GM18517 (cell line): ENCODE measurements around the gene AQP12B.
"Not testable (repeated sequence)": the region's sequence is repeated elsewhere in the genome, so short reads cannot be mapped to it uniquely, and the experiment has no call there.

Source experiments
- ATAC-seq: cut with Tn5 transposase; IDR thresholded peaks from one replicate; pipeline ENCODE4 v1.9.1; 2021; ENCODE audit warnings: mild to moderate bottlenecking, moderate library complexity; ENCODE audit not compliant: unreplicated experiment

AQP12B gene

DNA sequence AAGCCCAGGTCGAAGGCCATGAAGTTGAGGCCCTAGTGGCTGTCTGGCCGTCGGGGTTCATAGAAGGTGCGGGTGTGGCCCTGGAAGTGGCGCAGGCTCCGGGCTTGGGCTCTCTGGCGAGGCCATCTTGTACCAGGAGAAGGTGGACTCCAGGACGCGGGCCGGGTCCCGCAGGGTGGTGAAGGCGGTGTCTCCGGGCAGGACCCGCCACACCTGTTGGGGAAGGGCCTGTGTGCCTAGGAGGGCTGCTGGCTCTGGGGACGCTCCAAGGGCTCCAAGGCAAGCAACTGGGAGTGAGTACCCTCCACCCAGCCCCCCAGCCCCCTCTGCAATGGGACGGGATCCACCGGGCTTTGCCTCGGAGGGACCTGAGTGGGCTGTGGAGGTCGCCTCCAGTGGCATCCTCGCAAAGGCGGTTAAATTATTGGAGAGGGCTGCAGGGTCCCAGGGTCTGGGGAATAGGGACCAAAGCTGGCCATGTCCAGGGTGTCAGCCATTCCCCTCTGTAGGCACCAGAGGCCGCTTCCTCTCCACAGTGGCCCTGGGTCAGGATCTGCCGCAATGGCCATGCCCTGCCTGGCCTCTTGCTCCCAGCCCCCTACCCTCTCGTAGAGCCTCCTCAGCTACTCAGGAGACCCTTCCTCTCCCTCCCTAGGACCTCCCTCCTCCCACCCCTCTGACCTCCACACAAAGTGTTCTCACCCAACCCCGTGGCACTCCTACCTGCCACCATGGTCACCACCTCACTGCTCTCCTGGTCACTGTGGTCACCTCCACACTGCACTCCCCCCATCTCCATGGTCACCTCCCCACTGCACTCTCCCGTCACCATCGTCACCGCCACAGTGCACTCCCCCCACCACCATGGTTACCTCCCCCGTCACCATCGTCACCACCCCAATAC is 19.3 kb upstream of the AQP12B start:
- ATAC-seq = no peak

DNA sequence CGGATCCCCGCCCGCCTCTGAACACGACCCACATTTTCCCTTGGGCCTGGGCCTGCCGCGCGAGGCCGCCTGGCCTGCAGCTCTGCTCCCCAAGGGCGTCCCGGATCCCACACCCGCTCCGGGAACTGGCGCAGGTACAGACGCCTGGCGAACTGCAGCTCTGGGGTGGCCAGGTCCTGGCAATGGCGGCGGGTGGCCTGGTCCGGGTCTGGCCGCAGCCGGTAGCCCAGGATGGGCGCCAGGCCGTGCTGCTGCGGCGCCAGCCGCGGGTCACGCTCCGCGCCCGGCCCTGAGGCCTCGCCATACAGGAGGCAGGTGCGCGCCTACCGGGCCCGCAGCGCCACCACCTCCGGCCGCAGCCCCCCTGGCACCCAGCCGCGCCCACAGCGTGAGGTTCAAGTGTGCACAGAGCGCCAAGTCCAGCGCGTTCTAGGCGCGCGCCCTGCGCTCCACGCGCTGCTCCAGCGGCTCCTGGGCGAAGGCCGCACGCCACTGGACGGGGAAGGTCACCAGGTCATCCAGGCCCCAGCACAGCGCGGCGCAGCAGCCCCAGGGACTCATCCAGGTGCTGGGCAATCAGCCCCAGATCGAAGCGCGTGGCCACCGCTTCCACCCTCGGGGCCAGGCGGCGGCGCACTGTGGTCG is 18.5 kb upstream of the AQP12B start:
- ATAC-seq = no peak

DNA sequence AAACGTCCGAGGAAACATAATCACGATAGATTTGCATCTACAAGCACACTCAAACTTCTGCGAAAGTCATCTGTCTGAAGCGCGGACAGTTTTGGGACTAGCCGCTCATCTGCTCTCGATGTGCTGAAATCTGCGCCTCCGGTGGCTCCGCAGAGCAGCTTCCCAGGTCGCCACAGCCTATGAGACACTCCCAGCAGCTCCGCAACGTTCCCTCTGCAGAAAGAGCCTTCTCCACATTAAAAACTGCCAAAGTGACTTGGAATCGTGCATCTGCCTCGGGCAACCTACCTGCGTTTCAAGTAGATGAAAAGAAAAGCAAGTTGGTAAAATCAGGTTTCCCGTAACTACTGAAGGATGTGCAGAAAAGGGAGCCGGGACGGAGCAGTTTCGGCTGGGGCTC is 17.9 kb upstream of the AQP12B start:
- not testable (repeated sequence) for ATAC-seq

DNA sequence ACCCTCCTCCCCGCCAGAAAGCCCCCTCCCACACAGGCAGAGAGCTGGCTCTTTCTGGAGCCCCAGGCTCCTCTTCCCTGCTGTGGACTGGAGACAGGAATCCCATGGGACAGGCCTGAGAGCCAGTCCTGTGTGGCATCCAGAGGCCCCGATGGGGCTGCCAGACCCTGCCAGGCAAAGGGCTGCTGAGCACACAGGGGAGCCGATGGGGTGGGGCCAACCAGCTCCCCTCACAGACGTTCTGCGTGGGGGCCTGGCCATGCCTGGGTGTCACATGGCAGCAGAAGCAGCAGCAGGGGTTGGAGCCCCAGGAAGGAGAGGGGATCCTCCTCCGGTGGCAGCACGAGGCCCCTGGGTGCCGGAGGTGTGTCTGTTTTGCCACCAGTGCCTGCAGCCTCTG is 17.1 kb upstream of the AQP12B start:
- not testable (repeated sequence) for ATAC-seq

DNA sequence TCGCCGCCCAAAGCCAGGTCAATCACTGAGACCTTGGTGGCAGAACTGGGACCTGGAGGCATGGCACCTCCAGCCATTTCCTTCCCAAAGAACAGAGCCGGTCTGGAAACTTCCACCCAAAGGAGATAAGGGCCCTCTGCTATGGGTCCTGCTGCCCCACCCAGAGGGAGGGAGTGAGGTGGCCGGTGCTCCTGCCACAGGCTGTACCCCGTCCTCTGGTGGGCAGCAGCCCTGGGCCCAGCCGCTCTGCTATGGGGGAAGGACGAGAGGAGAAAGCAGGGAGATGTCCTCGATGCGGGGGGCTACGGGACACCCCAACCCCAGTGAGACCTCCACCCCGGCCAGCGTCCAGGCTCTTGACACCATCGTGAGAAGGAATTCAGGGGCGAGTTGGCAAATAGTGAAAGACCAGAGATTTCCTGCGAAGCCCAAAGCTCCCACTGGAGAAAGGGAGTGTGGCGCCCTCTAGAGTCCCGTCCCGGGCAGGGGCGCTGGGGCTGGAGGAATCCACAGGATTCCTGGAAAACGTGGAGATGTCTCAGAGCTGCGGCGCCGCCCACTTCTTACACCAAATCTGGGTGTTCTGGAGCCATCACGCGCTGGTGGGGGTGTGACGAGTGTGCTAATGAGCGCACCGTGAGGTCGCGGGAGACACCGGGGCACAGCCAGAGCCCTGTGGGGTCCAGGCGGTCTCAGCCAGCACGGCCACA is 16.3 kb upstream of the AQP12B start:
- not testable (repeated sequence) for ATAC-seq

DNA sequence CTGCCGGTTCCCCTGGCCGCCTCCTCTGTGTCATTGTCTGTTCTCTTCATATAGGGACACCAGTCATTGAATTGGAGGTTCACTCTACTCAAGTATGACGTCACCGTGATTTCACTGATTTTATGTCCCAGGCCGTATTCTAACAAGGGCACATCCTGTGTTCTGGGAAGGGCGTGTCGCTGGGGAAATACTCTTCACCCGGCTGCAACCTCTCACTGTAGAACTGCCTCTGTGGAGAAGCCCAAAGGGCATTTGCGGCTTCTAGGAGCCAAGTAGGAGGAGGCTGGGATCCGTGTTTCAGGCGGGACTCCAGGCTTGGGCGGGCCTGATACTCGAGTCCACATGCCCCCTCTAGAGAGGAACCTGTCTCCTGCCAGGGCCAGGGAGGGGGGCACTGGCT is 13.8 kb upstream of the AQP12B start:
- not testable (repeated sequence) for ATAC-seq

DNA sequence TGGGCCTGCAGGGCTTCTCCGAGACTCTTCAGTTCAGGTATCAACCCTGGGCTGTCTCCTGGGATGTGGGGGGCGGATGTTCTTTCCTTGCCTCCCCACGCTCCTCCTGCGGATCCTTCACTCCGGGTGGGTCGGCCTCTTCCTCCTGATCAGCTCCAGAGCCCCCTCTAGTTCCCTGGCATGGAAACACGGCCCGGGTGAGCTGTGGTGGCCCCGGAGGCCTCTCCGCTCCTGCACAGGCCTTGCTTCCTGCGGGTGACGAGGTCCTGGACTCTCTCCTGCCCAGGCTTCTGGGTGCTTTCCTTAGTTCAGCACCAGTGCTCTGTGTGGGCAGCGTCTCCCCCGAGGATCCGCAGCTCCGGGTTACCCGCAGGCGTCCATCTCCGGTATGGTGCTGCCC is 12.9 kb upstream of the AQP12B start:
- not testable (repeated sequence) for ATAC-seq

DNA sequence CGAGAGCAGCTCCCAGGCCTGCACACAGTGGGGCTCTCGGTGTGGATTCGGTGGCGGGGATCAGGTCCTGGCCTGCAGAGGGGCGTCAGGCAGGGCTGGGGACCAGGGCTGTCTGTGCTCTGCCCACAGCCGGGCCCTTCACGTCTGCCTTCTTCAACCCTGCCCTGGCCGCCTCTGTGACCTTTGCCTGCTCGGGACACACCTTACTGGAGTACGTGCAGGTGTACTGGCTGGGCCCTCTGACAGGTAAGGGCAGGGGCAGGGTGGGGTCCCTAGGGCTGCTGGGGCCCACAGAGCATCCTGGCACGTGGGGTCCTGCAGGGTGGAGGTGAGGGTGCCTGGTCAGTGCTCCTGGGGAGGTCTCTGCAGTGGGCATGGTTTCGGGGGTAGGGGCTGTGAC is 11.6 kb upstream of the AQP12B start:
- ATAC-seq = not testable (repeated sequence)

DNA sequence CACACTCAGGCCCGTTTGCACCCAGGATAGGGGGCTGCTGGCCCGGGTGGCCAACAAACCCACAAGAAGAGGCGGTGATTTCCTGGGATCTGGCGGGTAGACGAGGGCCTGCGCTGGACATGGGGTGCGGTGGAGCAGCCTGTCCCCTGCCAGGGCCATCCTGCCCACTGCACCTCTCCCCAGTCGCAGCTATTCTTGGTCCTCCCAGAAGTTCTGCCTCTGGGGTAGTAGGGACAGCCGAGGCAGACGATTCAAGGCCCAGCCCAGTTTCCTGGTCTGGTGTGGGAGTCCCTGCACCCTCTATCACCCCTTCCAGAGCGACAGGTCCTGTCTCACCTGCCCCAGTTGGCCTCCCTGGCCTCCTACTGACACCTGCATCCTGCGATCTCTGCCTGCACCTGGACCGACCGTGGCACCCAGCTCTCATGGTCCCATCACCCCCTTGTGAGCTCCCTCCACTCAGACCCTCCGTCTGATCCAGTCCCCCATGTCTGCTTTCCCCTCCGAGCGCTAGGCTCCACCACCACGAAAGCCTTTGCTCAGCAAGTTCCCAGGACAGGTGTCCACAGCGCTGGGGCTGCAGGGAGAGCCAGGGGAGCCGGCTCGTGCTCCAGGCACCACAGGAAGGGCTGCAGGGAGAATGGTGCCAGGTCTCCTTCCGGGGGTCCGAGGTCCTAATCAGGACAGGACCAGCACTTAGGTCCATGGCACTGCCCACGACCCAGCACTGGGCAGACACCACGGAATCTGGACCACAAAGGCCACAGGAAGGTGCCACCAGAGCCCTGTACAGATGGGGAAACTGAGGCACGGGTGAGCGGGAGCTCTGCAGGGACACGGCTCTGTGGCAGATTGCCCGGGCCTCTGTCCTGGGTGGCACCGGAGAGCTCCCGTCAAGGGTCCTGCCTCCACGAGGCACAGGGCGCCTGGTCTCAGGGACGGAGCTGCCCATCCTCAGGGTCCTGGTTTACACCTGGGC is 10.2 kb upstream of the AQP12B start:
- not testable (repeated sequence) for ATAC-seq

DNA sequence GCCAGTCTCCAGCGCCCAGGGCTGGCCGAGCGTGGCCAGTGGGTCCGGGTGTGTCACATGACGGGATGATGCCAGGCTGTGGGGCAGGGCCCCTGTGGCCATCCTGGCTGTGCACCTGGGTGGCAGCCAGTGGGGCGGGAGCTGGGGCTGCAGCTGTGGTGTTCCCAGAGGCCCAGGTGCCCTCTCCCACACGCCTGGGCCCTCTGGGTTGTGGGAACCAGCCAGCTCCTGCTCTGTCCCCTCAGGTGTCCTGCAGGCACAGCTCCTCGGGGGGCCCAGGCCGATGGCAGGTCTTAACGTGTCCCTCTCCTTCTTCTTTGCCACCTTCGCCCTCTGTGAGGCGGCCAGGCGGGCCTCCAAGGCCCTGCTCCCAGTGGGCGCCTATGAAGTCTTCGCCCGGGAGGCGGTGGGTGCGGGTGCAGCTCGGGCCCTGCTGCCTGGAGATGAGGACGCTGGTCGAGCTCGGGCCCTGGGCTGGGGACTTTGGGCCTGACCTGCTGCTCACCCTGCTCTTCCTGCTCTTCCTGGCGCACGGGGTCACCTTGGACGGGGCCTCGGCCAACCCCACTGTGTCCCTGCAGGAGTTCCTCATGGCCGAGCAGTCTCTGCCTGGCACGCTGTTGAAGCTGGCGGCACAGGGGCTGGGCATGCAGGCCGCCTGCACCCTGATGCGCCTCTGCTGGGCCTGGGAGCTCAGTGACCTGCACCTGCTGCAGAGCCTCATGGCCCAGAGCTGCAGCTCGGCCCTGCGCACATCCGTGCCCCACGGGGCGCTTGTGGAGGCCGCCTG is 9.1 kb upstream of the AQP12B start, which contains the start of gene AQP12A:
Gene AQP12A (plus strand): TSS at position 236 of the 790 bp plus-strand sequence. CDS start 48 bp downstream, at position 284.
- not testable (repeated sequence) for ATAC-seq

DNA sequence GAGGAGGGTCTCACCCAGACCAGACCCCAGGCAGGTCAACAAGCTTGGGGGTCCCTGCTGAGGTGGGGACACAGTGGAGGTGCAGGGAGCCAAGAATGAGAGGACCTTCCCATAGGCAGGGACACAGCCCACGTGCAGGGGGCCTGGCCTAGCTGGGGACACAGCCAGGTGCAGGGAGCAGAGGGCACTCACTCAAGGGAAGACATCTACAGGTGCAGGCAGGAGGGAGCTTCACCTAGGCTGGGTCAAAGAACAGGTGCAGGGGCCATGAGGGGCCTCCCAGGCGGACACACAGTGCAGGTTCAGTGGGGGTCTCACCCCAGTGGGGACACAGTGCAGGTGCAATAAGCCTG is 8.4 kb upstream of the AQP12B start:
- ATAC-seq = not testable (repeated sequence)

DNA sequence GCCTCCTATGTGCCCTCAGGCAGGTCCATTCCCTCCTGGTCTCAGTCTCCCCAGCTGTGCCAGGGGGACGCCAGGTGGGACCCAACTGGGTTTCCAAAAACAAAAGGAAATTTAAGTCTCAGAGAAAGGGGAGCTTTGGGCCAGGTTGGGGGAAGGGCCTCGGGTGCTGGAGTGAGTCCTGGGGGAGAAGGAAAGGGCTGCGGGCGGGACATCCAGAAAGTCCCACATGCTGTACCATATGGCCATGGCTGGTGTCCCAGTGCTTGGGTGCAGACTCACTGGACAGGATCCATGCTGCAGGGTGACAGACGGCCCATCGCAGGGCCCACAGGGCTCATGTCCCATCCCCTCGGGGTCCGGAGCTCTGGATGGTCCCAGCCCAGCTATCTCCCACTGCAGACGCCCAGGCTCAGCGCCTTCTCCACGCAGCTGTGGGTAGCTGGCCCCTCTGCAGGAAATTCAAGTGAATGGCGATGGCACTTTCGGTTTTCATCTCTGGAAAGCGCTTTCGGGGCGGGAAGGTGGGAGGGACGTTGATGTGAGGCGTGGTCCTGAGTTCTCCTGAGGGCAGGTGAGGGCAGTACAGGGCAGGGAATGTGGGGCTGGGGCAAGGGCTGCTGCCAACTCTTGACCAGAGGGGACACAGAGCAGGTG is 7.9 kb upstream of the AQP12B start:
- not testable (repeated sequence) for ATAC-seq

DNA sequence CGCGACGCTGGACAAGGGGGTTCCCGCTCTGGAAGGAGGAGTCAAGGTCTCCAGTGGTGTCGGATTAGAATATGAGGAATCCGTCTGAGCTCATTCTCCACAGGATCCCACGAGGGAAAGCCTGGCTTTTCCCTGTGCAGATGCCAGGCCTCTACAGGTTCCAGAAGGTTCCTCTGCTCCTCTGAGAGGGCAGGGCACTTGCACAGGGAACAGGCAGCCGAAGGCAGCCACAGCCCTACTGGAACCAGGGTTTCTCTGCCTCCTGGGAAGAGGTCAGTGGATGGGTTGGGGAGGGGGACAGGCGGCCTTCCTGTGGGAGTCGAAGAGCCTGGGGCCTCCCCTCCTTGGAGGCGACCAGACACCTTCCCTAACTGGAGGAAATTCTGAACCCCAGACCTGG is 7.3 kb upstream of the AQP12B start:
- ATAC-seq = no peak

DNA sequence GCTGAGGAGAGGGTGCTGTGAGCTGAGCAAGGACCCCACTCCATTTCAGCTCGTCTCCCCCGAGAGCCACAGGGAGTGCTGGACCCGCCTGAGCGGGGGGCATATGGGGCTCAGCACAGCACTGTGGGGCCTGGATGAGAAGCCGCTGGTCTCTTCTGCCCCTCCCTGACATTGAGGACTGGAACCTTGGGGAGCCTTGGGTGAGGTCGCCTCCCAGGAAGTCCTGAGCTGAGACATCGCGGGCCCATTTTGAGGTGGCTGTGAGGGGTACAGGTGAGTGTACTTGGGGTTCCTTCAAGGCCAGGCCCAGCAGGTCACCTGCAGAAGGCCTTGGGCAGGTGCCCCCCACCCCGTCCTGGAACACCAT is 5.9 kb upstream of the AQP12B start:
- ATAC-seq = no peak

DNA sequence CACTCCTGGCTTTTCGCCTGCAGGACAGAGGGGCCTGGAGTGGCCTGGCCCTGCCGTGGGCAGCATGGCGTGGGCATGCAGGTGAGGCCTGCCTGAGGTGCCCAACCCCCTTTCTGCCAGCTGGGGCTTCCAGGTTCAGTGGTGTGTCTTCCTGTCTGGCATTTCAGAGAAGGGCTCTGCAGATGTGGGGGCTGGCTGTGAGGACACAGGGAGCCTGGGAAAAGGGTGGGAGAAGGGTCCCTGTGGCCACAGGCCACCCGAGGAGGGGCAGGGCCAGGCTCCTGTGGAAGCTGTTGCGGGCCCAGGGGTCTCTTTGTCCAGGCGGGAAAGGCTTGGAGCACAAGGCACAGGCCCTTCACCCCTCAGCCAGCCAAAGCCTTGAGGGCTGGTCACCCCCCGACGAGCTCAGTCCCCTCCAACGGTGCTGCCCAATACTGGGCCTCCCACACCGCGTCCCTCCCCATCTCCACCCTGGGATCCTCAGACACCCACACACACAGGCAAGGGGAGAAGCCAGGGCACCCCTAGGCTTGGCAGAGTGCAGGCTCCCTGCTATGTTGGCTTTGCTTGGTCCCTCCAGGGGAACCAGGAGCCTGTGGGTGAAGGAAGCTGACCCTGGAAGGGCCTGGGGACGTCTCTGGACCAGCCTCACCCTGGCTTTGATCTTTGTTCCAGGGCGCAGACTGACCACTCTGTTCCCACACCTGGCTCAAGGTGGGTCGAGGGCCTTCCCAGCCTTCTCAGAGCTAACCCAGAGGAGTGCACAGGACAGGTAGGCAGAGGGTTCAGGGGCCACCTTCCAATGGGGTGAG is 5.3 kb upstream of the AQP12B start:
- ATAC-seq = no peak

DNA sequence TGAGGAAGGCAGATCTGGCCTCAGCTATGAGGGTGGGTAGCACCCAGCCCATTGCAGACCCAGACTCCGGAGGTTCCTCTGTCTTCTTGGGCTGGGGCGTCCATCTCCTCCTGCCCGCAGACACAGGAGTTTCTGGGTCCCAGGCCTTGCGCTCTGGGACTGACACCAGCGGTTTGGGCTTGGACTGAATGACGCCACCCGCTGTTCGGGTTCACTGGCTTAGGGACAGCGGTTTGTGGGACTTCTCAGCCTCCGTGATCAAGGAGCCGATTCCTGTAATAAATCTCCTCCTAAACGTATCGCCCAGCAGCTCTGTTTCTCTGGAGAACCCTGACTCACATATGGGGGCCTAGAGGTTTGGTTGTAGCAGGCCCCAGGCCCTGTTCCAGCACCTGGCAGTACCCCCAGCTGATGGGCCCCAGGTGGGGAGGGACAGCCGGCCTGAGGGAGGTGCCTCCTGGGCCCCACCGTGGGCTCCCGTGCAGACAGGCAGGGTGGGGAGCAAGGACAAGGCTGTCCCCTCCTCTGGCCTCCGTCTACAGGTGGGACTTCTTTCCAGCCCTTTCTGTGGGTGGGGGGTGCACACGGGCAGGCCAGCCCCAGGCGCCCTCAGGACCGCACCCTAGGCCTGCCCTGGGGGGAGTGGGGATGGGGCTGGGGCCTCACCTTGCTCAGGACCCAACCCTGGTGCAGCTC is 4.5 kb upstream of the AQP12B start:
- no peak for ATAC-seq

DNA sequence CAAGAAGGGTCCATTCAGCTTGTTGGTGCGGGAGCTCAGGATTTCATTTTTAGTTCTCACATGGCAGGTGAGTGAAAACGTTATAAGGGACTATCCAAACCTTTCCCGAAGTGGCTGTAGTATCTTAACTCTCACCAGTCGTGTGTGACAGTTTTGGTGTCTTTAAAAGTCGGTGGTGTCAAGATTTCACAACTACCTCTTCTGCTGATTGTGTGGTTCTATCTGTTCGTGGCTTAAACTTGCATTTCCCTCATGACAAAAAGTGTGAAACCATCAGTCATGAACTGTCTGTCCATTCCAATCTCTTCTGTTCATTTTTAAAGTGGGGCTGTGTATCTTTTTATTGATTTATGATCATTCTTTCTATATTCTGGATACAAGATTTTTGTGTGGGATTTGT is 3.8 kb upstream of the AQP12B start:
- ATAC-seq = no peak
